DOHH2 (cell line): ENCODE results near the gene MYL4.

Source experiments
- H3F3A ChIP-seq: fragments of 200-600 bp; sonication (generic), shearing (Covaris generic); 2 replicates; pipeline ENCODE4 v1.6.0; 2016; ENCODE audit warnings: antibody characterized with exemption, mild to moderate bottlenecking; ENCODE audit not compliant: control insufficient read depth, insufficient read depth
- H3K27ac ChIP-seq: fragments of 200-600 bp; sonication (generic); 2 replicates; pipeline ENCODE4 v1.5.1; 2014; ENCODE audit warnings: low read depth, mild to moderate bottlenecking, low read length, moderate library complexity
- H3K27me3 ChIP-seq: fragments of 200-600 bp; sonication (generic); 2 replicates; pipeline ENCODE4 v1.6.1; 2014; ENCODE audit warnings: mild to moderate bottlenecking, low read length, mixed read lengths; ENCODE audit not compliant: control insufficient read depth
- H3K36me3 ChIP-seq: fragments of 200-600 bp; sonication (generic); 2 replicates; pipeline ENCODE4 v1.6.1; 2014; ENCODE audit warnings: mild to moderate bottlenecking, low read length, moderate library complexity, mixed read lengths; ENCODE audit not compliant: control insufficient read depth
- H3K4me1 ChIP-seq: fragments of 200-600 bp; sonication (generic); 2 replicates; pipeline ENCODE4 v1.6.1; 2014; ENCODE audit warnings: mild to moderate bottlenecking, low read length, mixed read lengths; ENCODE audit not compliant: control insufficient read depth
- H3K4me2 ChIP-seq: fragments of 200-600 bp; sonication (generic); 2 replicates; pipeline ENCODE4 v1.6.0; 2014; ENCODE audit warnings: mild to moderate bottlenecking, low read length, moderate library complexity
- H3K4me3 ChIP-seq: fragments of 200-600 bp; sonication (generic); 2 replicates; pipeline ENCODE4 v1.5.1; 2014; ENCODE audit warnings: mild to moderate bottlenecking, low read length, mixed read lengths
- H3K79me2 ChIP-seq: fragments of 200-600 bp; sonication (generic); 2 replicates; pipeline ENCODE4 v1.6.1; 2014; ENCODE audit warnings: mild to moderate bottlenecking, low read length, mixed read lengths; ENCODE audit not compliant: control insufficient read depth
- H3K9me2 ChIP-seq: fragments of 200-600 bp; sonication (generic); replicated peaks from 2 replicates; pipeline ENCODE4 v1.6.1; 2014; ENCODE audit warnings: mild to moderate bottlenecking, low read length, mixed read lengths; ENCODE audit not compliant: control insufficient read depth
- H3K9me3 ChIP-seq: fragments of 200-600 bp; sonication (generic); 2 replicates; pipeline ENCODE4 v1.6.1; 2014; ENCODE audit warnings: antibody characterized with exemption, low read length, mixed read lengths; ENCODE audit not compliant: control insufficient read depth, insufficient read depth
- H4K20me1 ChIP-seq: fragments of 200-600 bp; sonication (generic); 2 replicates; pipeline ENCODE4 v1.6.0; 2014; ENCODE audit warnings: low read depth, mild to moderate bottlenecking, antibody characterized with exemption, low read length, moderate library complexity; ENCODE audit not compliant: control insufficient read depth, insufficient read depth
- CTCF ChIP-seq: fragments of 200-600 bp; sonication (generic); IDR thresholded peaks from one replicate; pipeline ENCODE4 v1.5.1; 2014; ENCODE audit warnings: antibody characterized with exemption, mild to moderate bottlenecking, low read depth, low read length; ENCODE audit not compliant: poor library complexity, severe bottlenecking
- EZH2phosphoT487 ChIP-seq: fragments of 200-600 bp; sonication (generic); IDR thresholded peaks from 2 replicates; pipeline ENCODE4 v1.6.1; 2017; ENCODE audit warnings: borderline replicate concordance, mild to moderate bottlenecking, antibody characterized with exemption, low read length, moderate library complexity, mixed read lengths

MYL4 gene

DNA sequence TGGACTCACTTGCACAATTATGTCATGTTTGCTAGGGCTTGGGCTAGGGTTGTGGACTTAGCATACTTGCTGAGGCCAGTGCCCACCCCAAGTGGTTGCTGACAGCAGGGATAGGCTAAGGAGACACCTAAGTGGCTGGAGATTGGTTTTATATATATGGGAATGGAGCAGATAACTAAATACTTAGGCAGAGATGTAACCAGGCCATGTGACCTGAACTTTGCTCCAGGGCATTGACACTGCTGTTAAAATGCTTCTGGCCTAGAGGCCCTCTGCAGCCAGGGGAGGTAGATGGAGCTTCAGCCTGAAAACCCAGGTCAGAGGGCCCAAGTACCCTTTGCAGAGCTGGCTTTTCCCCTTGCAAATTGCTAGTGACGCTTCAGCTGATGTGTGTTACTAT is 43.1 kb downstream of the MYL4 start:
- TF ChIP-seq EZH2phosphoT487 (no peak), CTCF (no peak)
- Histone ChIP-seq H3K9me2 (no peaks in the 10 kb centered on the region), H3K79me2 (no peaks in the 10 kb centered on the region), H3K36me3 (no peaks in the 10 kb centered on the region), H3K4me2 (no peak overlapping the region), H3K4me1 (peaks cover 11% of the 10 kb centered on the region), H3K27me3 (peaks cover 38% of the 10 kb centered on the region), H3F3A (no peaks in the 10 kb centered on the region), H3K9me3 (no peaks in the 10 kb centered on the region), H3K27ac (no peak overlapping the region), H4K20me1 (no peaks in the 10 kb centered on the region), H3K4me3 (no peak overlapping the region)

GRCh38 chr17:47252766-47253512 is 43.8 kb downstream of the MYL4 start:
- Histone ChIP-seq H4K20me1 (no peaks in the 10 kb centered on the region), H3K27me3 (peaks cover 45% of the 10 kb centered on the region), H3K9me3 (no peaks in the 10 kb centered on the region), H3K4me3 (peak overlapping the region; percentile 75), H3K4me1 (peaks cover 11% of the 10 kb centered on the region), H3F3A (no peaks in the 10 kb centered on the region), H3K4me2 (peak overlapping the region; percentile 91), H3K9me2 (no peaks in the 10 kb centered on the region), H3K79me2 (no peaks in the 10 kb centered on the region), H3K27ac (no peak overlapping the region), H3K36me3 (no peaks in the 10 kb centered on the region)
- TF ChIP-seq EZH2phosphoT487 (no peak), CTCF (no peak)

GRCh38 chr17:47253541-47254402 is 44.6 kb downstream of the MYL4 start, which contains the start of gene ITGB3:
TSS of gene ITGB3 (plus strand) at chr17:47253827. CDS start at chr17:47253862, 35 bp downstream.
- H3K9me2 ChIP-seq: no peaks in the 10 kb centered on the region
- no peaks in the 10 kb centered on the region for H3F3A ChIP-seq
- H3K4me3 ChIP-seq: peak within 1 kb of the TSS; percentile 75
- H3K4me1 ChIP-seq: peaks cover 11% of the 10 kb centered on the region
- H3K36me3 ChIP-seq: no peaks in the 10 kb centered on the region
- no peaks in the 10 kb centered on the region for H4K20me1 ChIP-seq
- H3K4me2 ChIP-seq: peak within 1 kb of the TSS; percentile 91
- no peak within 1 kb of the TSS for H3K27ac ChIP-seq
- TF ChIP-seq CTCF (peak; percentile 31), EZH2phosphoT487 (no peak; the same call in 1 of the 2 replicates)
- peaks cover 53% of the 10 kb centered on the region for H3K27me3 ChIP-seq
- H3K79me2 ChIP-seq: no peaks in the 10 kb centered on the region
- no peaks in the 10 kb centered on the region for H3K9me3 ChIP-seq
